ENCODE results near the gene ATP11A. TPM values are rescaled to one million over a fixed set of nuclear protein-coding genes. Genes with fewer than 3 reads are reported as not detected.

ATP11A gene
- total RNA-seq, 2 donors from 2014 or later, result 122 to 140 TPM

DNA sequence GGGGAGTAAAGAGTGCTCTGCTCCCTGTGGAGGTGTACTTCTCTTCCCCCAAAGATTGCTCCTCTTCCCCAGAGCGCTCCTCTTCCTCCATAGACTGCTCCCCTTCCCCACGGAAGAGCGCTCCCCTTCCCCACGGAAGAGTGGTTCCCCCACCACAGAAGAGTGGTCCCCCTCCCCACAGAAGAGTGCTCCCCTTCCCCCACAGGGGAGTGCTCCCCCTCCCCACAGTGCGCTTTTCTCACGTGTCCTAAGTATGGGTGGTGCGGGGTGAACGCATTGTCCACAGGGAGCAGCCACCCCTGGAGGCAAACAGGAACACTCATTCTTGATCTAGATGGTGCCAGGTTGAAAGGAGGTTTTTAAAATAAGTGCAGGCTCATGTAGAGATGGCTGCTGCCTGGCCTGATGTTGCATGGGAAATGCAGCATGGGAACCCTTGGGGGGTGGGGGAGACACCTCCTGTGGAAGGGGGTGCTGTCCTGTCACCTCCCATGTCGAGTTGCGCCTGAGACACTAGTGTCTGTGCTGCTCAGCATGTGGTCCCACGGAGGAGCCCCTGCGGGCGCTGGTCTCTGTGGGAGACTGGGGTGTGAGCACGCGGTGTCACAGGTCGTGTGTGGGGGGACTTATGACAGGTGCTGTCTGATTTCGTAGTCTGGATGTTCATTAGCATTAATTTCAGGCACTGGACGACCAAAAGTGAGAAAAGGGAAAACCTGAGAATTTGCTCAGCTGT, 52.2 kb downstream of the ATP11A start:
- H3K27me3 Mint-ChIP-seq (ENCODE audit: insufficient read depth), result no peaks in the 10 kb centered on the region
- Histone ChIP-seq H3K9me3 (ENCODE audit: control insufficient read depth, low read length) (no peaks in the 10 kb centered on the region), H3K27me3 (ENCODE audit: control insufficient read depth, insufficient read depth, low read length, poor library complexity, severe bottlenecking) (no peaks in the 10 kb centered on the region), H3K9ac (ENCODE audit: extremely low read depth, low read length, poor library complexity, severe bottlenecking) (no peak overlapping the region), H3K4me1 (ENCODE audit: control insufficient read depth, insufficient read depth, low read length) (no peaks in the 10 kb centered on the region), H3K27ac (ENCODE audit: low read depth, low read length) (no peak overlapping the region), H3K36me3 (ENCODE audit: control insufficient read depth, insufficient read depth, low read length) (no peaks in the 10 kb centered on the region), H3K4me3 (ENCODE audit: low read length) (no peak overlapping the region)
- no peak overlapping the region for H3K4me3 Mint-ChIP-seq
- 89 to 90% methylated on average over 11 to 18 of the region's 18 CpGs for WGBS, 2 experiments (ENCODE audit: insufficient coverage in 1 of 2, insufficient read length in 1 of 2)
- no peaks in the 10 kb centered on the region for H3K9me3 Mint-ChIP-seq
- peaks cover 8% of the 10 kb centered on the region for H3K36me3 Mint-ChIP-seq (ENCODE audit: low read depth)
- peak overlapping the region; percentile 74 for H3K27ac Mint-ChIP-seq
- H3K4me1 Mint-ChIP-seq, result peaks cover 14% of the 10 kb centered on the region
- no peak for DNase-seq
- TF ChIP-seq, protein P1, sequence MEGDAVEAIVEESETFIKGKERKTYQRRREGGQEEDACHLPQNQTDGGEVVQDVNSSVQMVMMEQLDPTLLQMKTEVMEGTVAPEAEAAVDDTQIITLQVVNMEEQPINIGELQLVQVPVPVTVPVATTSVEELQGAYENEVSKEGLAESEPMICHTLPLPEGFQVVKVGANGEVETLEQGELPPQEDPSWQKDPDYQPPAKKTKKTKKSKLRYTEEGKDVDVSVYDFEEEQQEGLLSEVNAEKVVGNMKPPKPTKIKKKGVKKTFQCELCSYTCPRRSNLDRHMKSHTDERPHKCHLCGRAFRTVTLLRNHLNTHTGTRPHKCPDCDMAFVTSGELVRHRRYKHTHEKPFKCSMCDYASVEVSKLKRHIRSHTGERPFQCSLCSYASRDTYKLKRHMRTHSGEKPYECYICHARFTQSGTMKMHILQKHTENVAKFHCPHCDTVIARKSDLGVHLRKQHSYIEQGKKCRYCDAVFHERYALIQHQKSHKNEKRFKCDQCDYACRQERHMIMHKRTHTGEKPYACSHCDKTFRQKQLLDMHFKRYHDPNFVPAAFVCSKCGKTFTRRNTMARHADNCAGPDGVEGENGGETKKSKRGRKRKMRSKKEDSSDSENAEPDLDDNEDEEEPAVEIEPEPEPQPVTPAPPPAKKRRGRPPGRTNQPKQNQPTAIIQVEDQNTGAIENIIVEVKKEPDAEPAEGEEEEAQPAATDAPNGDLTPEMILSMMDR (conservative IDR thresholded peaks at IDR 0.05), result no peak

DNA sequence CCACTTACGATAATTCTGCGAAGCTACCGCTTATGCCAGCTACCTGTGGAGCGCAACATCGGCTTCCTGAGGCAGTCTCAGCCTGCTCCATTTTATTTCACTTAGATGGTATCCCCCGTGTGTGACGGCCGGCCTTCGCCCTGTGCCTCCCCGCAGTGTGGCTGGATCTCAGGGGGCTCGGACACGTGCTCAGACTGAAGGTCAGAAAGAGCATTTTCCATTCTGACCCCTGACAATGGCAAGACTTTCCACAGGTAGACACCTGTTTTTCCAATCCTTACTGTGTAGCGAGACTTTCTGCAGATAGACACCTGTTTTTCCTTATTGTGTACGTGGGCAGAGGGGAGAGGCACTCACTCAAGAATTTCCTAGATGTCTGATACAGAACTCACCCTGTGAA, 52.7 kb downstream of the ATP11A start:
- H3K9me3 ChIP-seq (ENCODE audit: control insufficient read depth, low read length), result no peaks in the 10 kb centered on the region
- DNase-seq, result no peak
- Mint-ChIP-seq H3K4me3 (no peak overlapping the region), H3K27ac (no peak overlapping the region), H3K36me3 (ENCODE audit: low read depth) (peaks cover 2% of the 10 kb centered on the region), H3K4me1 (peaks cover 14% of the 10 kb centered on the region), H3K27me3 (ENCODE audit: insufficient read depth) (no peaks in the 10 kb centered on the region), H3K9me3 (no peaks in the 10 kb centered on the region)
- H3K4me1 ChIP-seq (ENCODE audit: control insufficient read depth, insufficient read depth, low read length), result no peaks in the 10 kb centered on the region
- no peak overlapping the region for H3K4me3 ChIP-seq (ENCODE audit: low read length)
- TF ChIP-seq, protein P1 (conservative IDR thresholded peaks at IDR 0.05), result no peak
- no peak overlapping the region for H3K27ac ChIP-seq (ENCODE audit: low read depth, low read length)
- WGBS, 2 experiments (ENCODE audit: insufficient coverage in 1 of 2, insufficient read length in 1 of 2), result 95 to 96% methylated on average over 14 of the region's 14 CpGs
- H3K27me3 ChIP-seq (ENCODE audit: control insufficient read depth, insufficient read depth, low read length, poor library complexity, severe bottlenecking), result no peaks in the 10 kb centered on the region
- no peaks in the 10 kb centered on the region for H3K36me3 ChIP-seq (ENCODE audit: control insufficient read depth, insufficient read depth, low read length)
- no peak overlapping the region for H3K9ac ChIP-seq (ENCODE audit: extremely low read depth, low read length, poor library complexity, severe bottlenecking)

DNA sequence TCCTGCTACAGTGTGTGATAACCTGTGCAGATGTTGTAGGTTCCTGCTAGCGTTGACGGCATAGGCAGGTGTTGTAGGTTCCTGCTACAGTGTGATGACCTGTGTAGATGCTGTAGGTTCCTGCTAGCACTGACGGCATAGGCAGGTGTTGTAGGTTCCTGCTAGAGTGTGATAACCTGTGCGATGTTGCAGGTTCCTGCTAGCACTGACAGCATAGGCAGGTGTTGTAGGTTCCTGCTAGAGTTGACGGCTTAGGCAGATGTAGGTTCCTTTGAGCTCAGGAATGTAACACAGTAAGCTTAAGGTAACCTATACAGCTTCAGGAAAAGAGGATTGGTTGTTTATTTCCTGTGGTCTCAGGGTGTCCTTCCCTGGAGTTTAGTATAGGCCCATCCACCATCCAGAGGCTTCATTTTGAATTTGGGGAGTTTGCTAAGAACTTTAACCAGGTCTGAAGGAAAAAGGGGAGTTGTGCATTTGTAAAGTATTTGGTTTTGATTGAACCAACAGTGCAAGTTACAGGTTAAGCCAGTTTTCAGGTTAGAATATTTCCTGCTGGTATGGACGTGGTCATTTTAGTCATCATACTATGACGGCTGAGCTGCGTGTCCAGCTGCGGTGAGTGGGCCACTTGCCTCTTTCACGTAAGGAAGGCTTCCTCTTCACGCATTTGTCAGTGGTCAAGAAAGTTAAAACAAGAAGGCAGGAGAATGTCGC, 53.8 kb downstream of the ATP11A start:
- Histone ChIP-seq H3K4me1 (ENCODE audit: control insufficient read depth, insufficient read depth, low read length) (no peaks in the 10 kb centered on the region), H3K27me3 (ENCODE audit: control insufficient read depth, insufficient read depth, low read length, poor library complexity, severe bottlenecking) (no peaks in the 10 kb centered on the region), H3K9me3 (ENCODE audit: control insufficient read depth, low read length) (no peaks in the 10 kb centered on the region), H3K9ac (ENCODE audit: extremely low read depth, low read length, poor library complexity, severe bottlenecking) (no peak overlapping the region), H3K4me3 (ENCODE audit: low read length) (no peak overlapping the region), H3K27ac (ENCODE audit: low read depth, low read length) (no peak overlapping the region), H3K36me3 (ENCODE audit: control insufficient read depth, insufficient read depth, low read length) (no peaks in the 10 kb centered on the region)
- Mint-ChIP-seq H3K4me3 (no peak overlapping the region), H3K36me3 (ENCODE audit: low read depth) (peaks cover 3% of the 10 kb centered on the region), H3K27me3 (ENCODE audit: insufficient read depth) (no peaks in the 10 kb centered on the region), H3K4me1 (peaks cover 14% of the 10 kb centered on the region), H3K9me3 (no peaks in the 10 kb centered on the region), H3K27ac (no peak overlapping the region)
- no peak for DNase-seq
- WGBS, 2 experiments (ENCODE audit: insufficient coverage in 1 of 2, insufficient read length in 1 of 2), result 83 to 88% methylated on average over 10 to 12 of the region's 12 CpGs
- TF ChIP-seq, protein P1 (conservative IDR thresholded peaks at IDR 0.05), result no peak

Measured in endodermal cell (in vitro differentiated cells).